ENCODE results near the gene UBE2M. TPM values are rescaled to one million over a fixed set of nuclear protein-coding genes. Genes with fewer than 3 reads are reported as not detected.
"Not testable (repeated sequence)": the region's sequence is repeated elsewhere in the genome, so short reads cannot be mapped to it uniquely, and the experiment has no call there.

The UBE2M gene
- total RNA-seq (10 to 100 TPM; 55.1 to 58.3 TPM), polyA plus RNA-seq (10 to 100 TPM; 12.4 to 23.8 TPM)

- intact Hi-C loops (cut with micrococcal nuclease), result no loop called here
- ChIA-PET CTCF (ENCODE audit: partially characterized antibody) (no interaction called here), POLR2A (ENCODE audit: partially characterized antibody) (interaction anchor here (0.8 to 7.3 kb wide), 10 partner anchors 8 to 195 kb away, joined by 3 to 104 read pairs (median 6); partner anchors contain the start of genes MZF1, TRIM28, ZBTB45 and ZNF132)
- Mint-ChIP-seq H3K4me1 (peaks cover 26 to 94% (median 59%) of the 10 kb centered on the region in 4 donors), H3K27ac (peak within 1 kb of the TSS; percentile 97 to 99 (median 99)), H3K36me3 (peaks cover 16 to 41% of the 10 kb centered on the region in 2 donors), H3K27me3 (no peaks in the 10 kb centered on the region), H3K9me3 (peaks cover 0 to 2% (median 0%) of the 10 kb centered on the region in 8 donors), H3K4me3 (peak within 1 kb of the TSS; percentile 94 to 98 (median 97))
- DNase-seq, result peak in 4 of 5 donors; percentile 69 to 84 (median 74)
- peaks cover 17% of the 10 kb centered on the region for H3K36me3 ChIP-seq (ENCODE audit: insufficient read depth, low read length)
- H3K27ac ChIP-seq (ENCODE audit: low read depth, low read length), result peak within 1 kb of the TSS; percentile 99
- peaks cover 77% of the 10 kb centered on the region for H3K4me1 ChIP-seq (ENCODE audit: insufficient read depth, low read length)
- H3K4me3 ChIP-seq (ENCODE audit: low read length in 2 of 2), result peak within 1 kb of the TSS; percentile 78 to 100
- no peaks in the 10 kb centered on the region for H3K27me3 ChIP-seq (ENCODE audit: insufficient read depth, low read length)
- H3K9me3 ChIP-seq (ENCODE audit: control insufficient read depth in 1 of 2, low read length in 2 of 2), result no peaks in the 10 kb centered on the region
These were observed at the start of gene UBE2M for GRCh38 chr19:58558066-58558622. UBE2M (minus strand) TSS chr19:58558611; CDS start chr19:58558381, 230 bp downstream.

- POLR2A ChIA-PET (ENCODE audit: partially characterized antibody); H3K36me3 Mint-ChIP-seq; H3K27ac Mint-ChIP-seq; DNase-seq; H3K27me3 ChIP-seq (ENCODE audit: insufficient read depth, low read length); H3K27me3 Mint-ChIP-seq; H3K9me3 Mint-ChIP-seq; H3K4me3 ChIP-seq (ENCODE audit: low read length in 2 of 2); H3K36me3 ChIP-seq (ENCODE audit: insufficient read depth, low read length); H3K27ac ChIP-seq (ENCODE audit: low read depth, low read length); intact Hi-C loops (cut with micrococcal nuclease); H3K4me1 Mint-ChIP-seq; H3K4me3 Mint-ChIP-seq; H3K9me3 ChIP-seq (ENCODE audit: control insufficient read depth in 1 of 2, low read length in 2 of 2); H3K4me1 ChIP-seq (ENCODE audit: insufficient read depth, low read length); CTCF ChIA-PET (ENCODE audit: partially characterized antibody): not testable (repeated sequence)
These were observed 48.8 kb upstream of the UBE2M start for GRCh38 chr19:58607213-58607612.

GRCh38 chr19:58606251-58606896 lies 48.0 kb upstream of the UBE2M start:
- H3K4me3 Mint-ChIP-seq; H3K27me3 Mint-ChIP-seq; H3K4me1 ChIP-seq (ENCODE audit: insufficient read depth, low read length); H3K4me3 ChIP-seq (ENCODE audit: low read length in 2 of 2); H3K27ac Mint-ChIP-seq; DNase-seq; H3K36me3 ChIP-seq (ENCODE audit: insufficient read depth, low read length); H3K9me3 Mint-ChIP-seq; H3K9me3 ChIP-seq (ENCODE audit: control insufficient read depth in 1 of 2, low read length in 2 of 2); H3K36me3 Mint-ChIP-seq; CTCF ChIA-PET (ENCODE audit: partially characterized antibody); POLR2A ChIA-PET (ENCODE audit: partially characterized antibody); intact Hi-C loops (cut with micrococcal nuclease); H3K27ac ChIP-seq (ENCODE audit: low read depth, low read length); H3K27me3 ChIP-seq (ENCODE audit: insufficient read depth, low read length); H3K4me1 Mint-ChIP-seq: not testable (repeated sequence)

- no peaks in the 10 kb centered on the region for H3K4me1 ChIP-seq (ENCODE audit: insufficient read depth, low read length)
- H3K36me3 ChIP-seq (ENCODE audit: insufficient read depth, low read length), result peaks cover 10% of the 10 kb centered on the region
- Mint-ChIP-seq H3K27me3 (no peaks in the 10 kb centered on the region), H3K9me3 (no peaks in the 10 kb centered on the region), H3K27ac (no peak overlapping the region), H3K4me3 (no peak overlapping the region), H3K4me1 (peaks cover 4 to 9% (median 8%) of the 10 kb centered on the region in 4 donors), H3K36me3 (peaks cover 12 to 16% of the 10 kb centered on the region in 2 donors)
- H3K4me3 ChIP-seq (ENCODE audit: low read length in 2 of 2), result no peak overlapping the region
- no peaks in the 10 kb centered on the region for H3K27me3 ChIP-seq (ENCODE audit: insufficient read depth, low read length)
- POLR2A ChIA-PET (ENCODE audit: partially characterized antibody), result no interaction called here
- intact Hi-C loops (cut with micrococcal nuclease), result no loop called here
- DNase-seq, result no peak
- CTCF ChIA-PET (ENCODE audit: partially characterized antibody), result interaction anchor here (13.2 kb wide), 1 partner anchor 68 kb away, joined by 260 read pairs; the partner anchor contains the start of genes SLC27A5 and ZBTB45
- no peaks in the 10 kb centered on the region for H3K9me3 ChIP-seq (ENCODE audit: control insufficient read depth in 1 of 2, low read length in 2 of 2)
- no peak overlapping the region for H3K27ac ChIP-seq (ENCODE audit: low read depth, low read length)
These were observed 27.8 kb upstream of the UBE2M start for GRCh38 chr19:58586133-58586765.

DNA sequence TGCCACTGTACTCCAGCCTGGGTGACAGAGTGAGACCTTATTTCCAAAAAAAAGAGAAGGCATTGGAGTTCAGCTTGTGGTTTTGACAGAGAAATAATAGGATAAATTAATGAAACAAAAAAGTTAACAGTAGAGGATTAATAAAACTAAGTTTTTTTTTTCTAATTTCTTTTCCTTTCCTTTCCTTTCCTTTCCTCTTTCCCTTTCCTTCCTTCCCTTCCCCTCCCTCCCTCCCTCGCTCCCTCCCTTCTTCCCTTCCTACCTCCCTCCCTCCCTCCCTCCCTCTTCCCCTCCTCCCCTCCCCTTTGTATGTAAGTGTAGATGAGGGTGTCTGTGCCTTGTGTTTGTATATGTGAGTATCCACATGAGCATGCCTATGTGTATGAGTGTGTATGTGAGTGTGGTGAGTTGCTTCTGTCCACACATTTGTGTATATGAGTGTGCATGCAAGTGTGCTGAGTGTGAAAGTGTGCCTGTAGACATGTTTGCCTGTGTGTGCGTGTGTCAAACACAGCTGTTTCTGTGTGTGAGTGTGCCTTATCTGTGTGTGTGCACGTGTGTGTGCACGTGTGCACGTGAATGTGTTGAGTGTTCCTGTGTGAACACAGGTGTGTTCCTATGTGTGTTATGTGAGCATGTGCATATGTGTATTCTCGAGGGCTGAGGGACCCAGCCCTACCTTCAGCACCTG lies 27.2 kb upstream of the UBE2M start:
- Mint-ChIP-seq H3K27ac (peak overlapping the region in 2 of 7 donors; percentile 27 to 81), H3K36me3 (peaks cover 14 to 19% of the 10 kb centered on the region in 2 donors), H3K9me3 (no peaks in the 10 kb centered on the region), H3K4me1 (peaks cover 8 to 13% (median 13%) of the 10 kb centered on the region in 4 donors), H3K4me3 (no peak overlapping the region), H3K27me3 (no peaks in the 10 kb centered on the region)
- CTCF ChIA-PET (ENCODE audit: partially characterized antibody), result interaction anchor here (13.2 kb wide), 1 partner anchor 67 kb away, joined by 260 read pairs; the partner anchor contains the start of genes SLC27A5 and ZBTB45
- Histone ChIP-seq H3K27me3 (ENCODE audit: insufficient read depth, low read length) (no peaks in the 10 kb centered on the region), H3K4me3 (ENCODE audit: low read length in 2 of 2) (no peak overlapping the region), H3K36me3 (ENCODE audit: insufficient read depth, low read length) (peaks cover 10% of the 10 kb centered on the region), H3K4me1 (ENCODE audit: insufficient read depth, low read length) (no peaks in the 10 kb centered on the region), H3K9me3 (ENCODE audit: control insufficient read depth in 1 of 2, low read length in 2 of 2) (no peaks in the 10 kb centered on the region), H3K27ac (ENCODE audit: low read depth, low read length) (no peak overlapping the region)
- intact Hi-C loops (cut with micrococcal nuclease), result no loop called here
- no peak for DNase-seq
- POLR2A ChIA-PET (ENCODE audit: partially characterized antibody), result no interaction called here

DNA sequence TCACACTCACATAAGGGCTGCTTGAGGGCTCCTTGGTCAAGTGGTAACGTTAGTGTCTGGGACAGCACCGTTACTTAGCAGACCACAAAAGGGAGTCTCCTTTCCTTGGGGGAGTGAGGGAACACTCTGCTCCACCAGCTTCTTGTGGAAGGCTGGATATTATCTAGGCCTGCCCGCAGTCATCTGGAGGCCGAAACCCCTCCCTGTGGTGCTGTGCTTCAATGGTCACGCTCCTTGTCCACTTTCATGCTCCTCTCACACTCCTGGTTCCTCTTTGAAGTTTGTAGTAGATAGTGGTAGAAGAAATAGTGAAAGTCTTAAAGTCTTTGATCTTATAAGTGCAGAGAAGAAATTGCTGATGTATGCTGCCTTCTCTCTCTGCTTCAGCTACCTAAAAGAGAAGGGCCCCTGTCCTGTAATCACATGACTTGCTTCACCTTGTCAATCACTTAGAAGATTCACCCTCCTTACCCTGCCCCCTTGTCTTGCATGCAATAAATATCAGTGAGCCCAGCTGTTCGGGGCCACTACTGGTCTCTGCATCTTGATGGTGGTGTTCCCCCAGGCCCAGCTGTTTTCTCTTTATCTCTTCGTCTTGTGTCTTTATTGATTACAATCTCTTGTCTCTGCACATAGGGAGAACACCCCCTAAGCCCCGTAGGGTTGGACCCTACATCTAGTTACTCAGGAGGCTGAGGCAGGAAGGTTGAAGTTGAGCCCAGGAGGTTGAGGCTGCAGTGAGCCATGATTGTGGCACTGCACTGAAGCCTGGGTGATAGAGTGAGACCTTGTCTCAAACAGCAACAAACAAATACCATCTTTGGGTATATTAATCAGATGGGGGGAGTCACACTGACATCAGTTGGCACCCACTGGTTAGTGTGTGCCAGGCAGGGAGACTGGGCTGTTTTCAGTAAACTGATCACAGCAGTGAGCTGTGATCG lies 26.4 kb upstream of the UBE2M start:
- H3K27ac ChIP-seq (ENCODE audit: low read depth, low read length), result no peak overlapping the region
- H3K4me3 Mint-ChIP-seq, result no peak overlapping the region
- H3K4me3 ChIP-seq (ENCODE audit: low read length in 2 of 2), result no peak overlapping the region
- H3K27me3 Mint-ChIP-seq, result no peaks in the 10 kb centered on the region
- H3K27me3 ChIP-seq (ENCODE audit: insufficient read depth, low read length), result no peaks in the 10 kb centered on the region
- H3K27ac Mint-ChIP-seq, result peak overlapping the region in 4 of 7 donors; percentile 15 to 70 (median 40)
- H3K36me3 Mint-ChIP-seq, result peaks cover 14 to 19% of the 10 kb centered on the region in 2 donors
- H3K4me1 ChIP-seq (ENCODE audit: insufficient read depth, low read length), result no peaks in the 10 kb centered on the region
- CTCF ChIA-PET (ENCODE audit: partially characterized antibody), result interaction anchor here (13.2 kb wide), 1 partner anchor 67 kb away, joined by 260 read pairs; the partner anchor contains the start of genes SLC27A5 and ZBTB45
- H3K4me1 Mint-ChIP-seq, result peaks cover 8 to 15% (median 13%) of the 10 kb centered on the region in 4 donors
- DNase-seq, result no peak
- peaks cover 10% of the 10 kb centered on the region for H3K36me3 ChIP-seq (ENCODE audit: insufficient read depth, low read length)
- POLR2A ChIA-PET (ENCODE audit: partially characterized antibody), result interaction anchor here (1.5 kb wide), 1 partner anchor 41 kb away, joined by 3 read pairs; the partner anchor contains the start of gene TRIM28
- H3K9me3 ChIP-seq (ENCODE audit: control insufficient read depth in 1 of 2, low read length in 2 of 2), result no peaks in the 10 kb centered on the region
- no peaks in the 10 kb centered on the region for H3K9me3 Mint-ChIP-seq
- intact Hi-C loops (cut with micrococcal nuclease), result no loop called here

Measured in CD4-positive, alpha-beta memory T cell (primary cell).